HepG2 (cell line): ENCODE data around the gene ENO3. TPM values are rescaled to one million over a fixed set of nuclear protein-coding genes. Genes with fewer than 3 reads are reported as not detected.

Source experiments
- DMAP1 ChIP-seq: IDR thresholded peaks from 2 replicates; pipeline ENCODE4 v1.6.1; 2016
- KLF11 ChIP-seq: IDR thresholded peaks from 2 replicates; pipeline ENCODE4 v1.6.1; 2016; ENCODE audit warnings: missing compliant biosample characterization
- KLF16 ChIP-seq, 2 experiments: sonication (generic) in 1 of 2; formaldehyde crosslinking in 1 of 2; IDR thresholded peaks; 2 replicates each; pipeline versions ENCODE4 v1.6.1 to v1.8.0; 2016 to 2023; ENCODE audit warnings: missing genetic modification reagents in 2 of 2, missing compliant biosample characterization in 1 of 2
- MEIS1 ChIP-seq: sonication (generic); formaldehyde crosslinking; IDR thresholded peaks from 2 replicates; pipeline ENCODE4 v1.9.0; 2021; ENCODE audit warnings: mild to moderate bottlenecking, missing genetic modification reagents, moderate library complexity, borderline replicate concordance
- MTA3 ChIP-seq: sonication (generic); formaldehyde crosslinking; IDR thresholded peaks from 2 replicates; pipeline ENCODE4 v1.4.0; 2020; ENCODE audit warnings: missing genetic modification reagents
- SETDB1 ChIP-seq: sonication (generic); formaldehyde crosslinking; IDR thresholded peaks from 2 replicates; pipeline ENCODE4 v1.5.1; 2020; ENCODE audit warnings: missing genetic modification reagents, mild to moderate bottlenecking, borderline replicate concordance
- SKIL ChIP-seq: sonication (generic); formaldehyde crosslinking; IDR thresholded peaks from 2 replicates; pipeline ENCODE4 v1.8.0; 2022; ENCODE audit warnings: missing genetic modification reagents, mild to moderate bottlenecking, moderate library complexity, borderline replicate concordance
- TSC22D2 ChIP-seq: sonication (generic); formaldehyde crosslinking; IDR thresholded peaks from 2 replicates; pipeline ENCODE4 v1.5.1; 2020; ENCODE audit warnings: missing genetic modification reagents, mild to moderate bottlenecking, borderline replicate concordance
- UBTF ChIP-seq: sonication (generic); formaldehyde crosslinking; IDR thresholded peaks from 2 replicates; pipeline ENCODE4 v1.4.0; 2020; ENCODE audit warnings: mild to moderate bottlenecking, missing genetic modification reagents
- ZMYM2 ChIP-seq: sonication (generic); formaldehyde crosslinking; IDR thresholded peaks from 2 replicates; pipeline ENCODE4 v1.8.0; 2022; ENCODE audit warnings: mild to moderate bottlenecking, missing genetic modification reagents
- ZNF143 ChIP-seq: sonication (generic); formaldehyde crosslinking; IDR thresholded peaks from 2 replicates; pipeline ENCODE4 v1.4.0; 2020; ENCODE audit warnings: missing genetic modification reagents
- ZNF501 ChIP-seq: sonication (generic); formaldehyde crosslinking; IDR thresholded peaks from 2 replicates; pipeline ENCODE4 v1.5.1; 2020; ENCODE audit warnings: mild to moderate bottlenecking, moderate library complexity, missing genetic modification reagents
- ZNF552 ChIP-seq: sonication (generic); formaldehyde crosslinking; IDR thresholded peaks from 2 replicates; pipeline ENCODE4 v1.9.0; 2022; ENCODE audit warnings: missing genetic modification reagents, mild to moderate bottlenecking, borderline replicate concordance
- ZNF598 ChIP-seq: sonication (generic); formaldehyde crosslinking; IDR thresholded peaks from 2 replicates; pipeline ENCODE4 v1.5.1; 2020; ENCODE audit warnings: mild to moderate bottlenecking, missing genetic modification reagents, borderline replicate concordance
- ZNF770 ChIP-seq: sonication (generic); formaldehyde crosslinking; IDR thresholded peaks from 2 replicates; pipeline ENCODE4 v1.5.0; 2020; ENCODE audit warnings: mild to moderate bottlenecking, missing genetic modification reagents
- ZNF775 ChIP-seq: sonication (generic); formaldehyde crosslinking; IDR thresholded peaks from 2 replicates; pipeline ENCODE4 v1.4.0; 2020; ENCODE audit warnings: missing genetic modification reagents, mild to moderate bottlenecking, moderate library complexity, borderline replicate concordance
- ZNF816 ChIP-seq: sonication (generic); formaldehyde crosslinking; IDR thresholded peaks from 2 replicates; pipeline ENCODE4 v1.8.0; 2022; ENCODE audit warnings: missing genetic modification reagents, mild to moderate bottlenecking, borderline replicate concordance
- ZNF850 ChIP-seq: sonication (generic); formaldehyde crosslinking; conservative IDR thresholded peaks from 2 replicates; pipeline ENCODE4 v1.9.0; 2021; ENCODE audit warnings: mild to moderate bottlenecking, missing genetic modification reagents
- ZSCAN21 ChIP-seq: sonication (generic); formaldehyde crosslinking; IDR thresholded peaks from 2 replicates; pipeline ENCODE4 v1.8.0; 2022; ENCODE audit warnings: mild to moderate bottlenecking, missing genetic modification reagents, moderate library complexity, borderline replicate concordance
- polyA plus RNA-seq, 8 experiments: library from polyadenylated mRNA; depleted of rRNA in 3 of 8; stranded (reverse) in 7 of 8; unstranded in 1 of 8; fragments of >200 nt; fragmentation: Illumina TruSeq in 4 of 8; extraction: Trizol in 4 of 8; gene quantifications; 2 replicates each; pipeline versions ENCODE4 v1.2.1 to v1.2.3, GENCODE V29; 2011 to 2016; ENCODE audit warnings: low read depth in 4 of 8, missing spikeins in 1 of 8, mixed read lengths in 1 of 8; ENCODE audit not compliant: insufficient read depth in 1 of 8
- total RNA-seq, 5 experiments: library from RNA; depleted of rRNA; stranded (reverse); fragments of >200 nt; fragmentation: Illumina TruSeq; extraction: Trizol; gene quantifications; 2 replicates each; pipeline ENCODE4 v1.2.3, GENCODE V29; 2016; ENCODE audit warnings: low read depth in 1 of 5
- TF ChIP-seq, protein P1 (sequence below): IDR thresholded peaks from 2 replicates; pipeline ENCODE4 v1.6.1; 2016; ENCODE audit warnings: missing compliant biosample characterization, missing genetic modification reagents, borderline replicate concordance

ENO3 gene
- total and polyA plus RNA-seq, 2 of the 13 experiments (the other 11 are each of a cell fraction or from before 2014, with no cell fraction given): 59.8 to 69.8 TPM

- no peak for TF ChIP-seq SETDB1 (CRISPR knock-in tag)
- 0 out of 2 replicates have a peak, but pooled peaks have one; percentile 27 for TF ChIP-seq KLF11 (CRISPR knock-in tag)
- TF ChIP-seq SKIL (CRISPR knock-in tag): peak; percentile 33; the same call in 1 of the 2 replicates
- 0 out of 2 replicates have a peak, but pooled peaks have one; percentile 15 for TF ChIP-seq ZNF143 (CRISPR knock-in tag)
- TF ChIP-seq, protein P1, sequence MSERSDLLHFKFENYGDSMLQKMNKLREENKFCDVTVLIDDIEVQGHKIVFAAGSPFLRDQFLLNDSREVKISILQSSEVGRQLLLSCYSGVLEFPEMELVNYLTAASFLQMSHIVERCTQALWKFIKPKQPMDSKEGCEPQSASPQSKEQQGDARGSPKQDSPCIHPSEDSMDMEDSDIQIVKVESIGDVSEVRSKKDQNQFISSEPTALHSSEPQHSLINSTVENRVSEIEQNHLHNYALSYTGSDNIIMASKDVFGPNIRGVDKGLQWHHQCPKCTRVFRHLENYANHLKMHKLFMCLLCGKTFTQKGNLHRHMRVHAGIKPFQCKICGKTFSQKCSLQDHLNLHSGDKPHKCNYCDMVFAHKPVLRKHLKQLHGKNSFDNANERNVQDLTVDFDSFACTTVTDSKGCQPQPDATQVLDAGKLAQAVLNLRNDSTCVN: peak; percentile 61; the same call in 1 of the 2 replicates
- no peak; the same call in 1 of the 2 replicates for TF ChIP-seq MEIS1 (CRISPR knock-in tag)
- TF ChIP-seq ZNF552 (CRISPR knock-in tag): no peak
- TF ChIP-seq UBTF (CRISPR knock-in tag): peak; percentile 98
- 0 out of 2 replicates have a peak, but pooled peaks have one; percentile 20 for TF ChIP-seq ZNF598
- peak; percentile 84; the same call in 1 of the 2 replicates for TF ChIP-seq ZNF816 (CRISPR knock-in tag)
- peak; percentile 50 for TF ChIP-seq ZNF770 (CRISPR knock-in tag)
- TF ChIP-seq TSC22D2 (CRISPR knock-in tag): no peak; the same call in 1 of the 2 replicates
- TF ChIP-seq ZNF501 (CRISPR knock-in tag): peak; percentile 81
- TF ChIP-seq DMAP1 (CRISPR knock-in tag): peak; percentile 35; the same call in 1 of the 2 replicates
- TF ChIP-seq KLF16 (CRISPR knock-in tag; IDR thresholded peaks at IDR 0.05): peak in 1 of 2 experiments; percentile 71; a peak in 1 of 4 replicates
- TF ChIP-seq ZMYM2 (CRISPR knock-in tag): peak; percentile 87
- TF ChIP-seq MTA3 (CRISPR knock-in tag): no peak
- peak; percentile 91; the same call in 1 of the 2 replicates for TF ChIP-seq ZNF850 (CRISPR knock-in tag)
- peak; percentile 69 for TF ChIP-seq ZSCAN21 (CRISPR knock-in tag)
- TF ChIP-seq ZNF775: no peak
Measured at GRCh38 chr17:4986951-4987766, 36.2 kb downstream of the ENO3 start, which contains the start of gene CAMTA2 (continued).
